ENCODE measurements around the gene GGA3.

GRCh38 chr17:75237100-75238014, 24.0 kb downstream of the GGA3 start:
- TF ChIP-seq POLR2A (IDR thresholded peaks at IDR 0.05) = no peak
- TF ChIP-seq CTCF (IDR thresholded peaks at IDR 0.05) = no peak
